HepG2 (cell line): ENCODE measurements around the gene GPC3. TPM values are rescaled to one million over a fixed set of nuclear protein-coding genes. Genes with fewer than 3 reads are reported as not detected.

Experiments
- ATAC-seq: fragments of 200-7000 bp; cut with Tn5 transposase; 3 replicates; pipeline ENCODE4 v1.9.1; 2020; ENCODE audit warnings: mild to moderate bottlenecking, moderate library complexity
- BruUV-seq: library from RNA; stranded (reverse); fragments of 400-500 nt; replicated peaks from 2 replicates; lab custom pipeline; 2021; lab: Mats Ljungman, UMichigan
- CTCF ChIA-PET: fragments of 300-600 bp; formaldehyde crosslinking; extraction: SDS; loops from one replicate; lab custom pipeline; 2021; ENCODE audit warnings: low total read pairs, inconsistent platforms, low intra/inter-chr PET ratio; lab: Yijun Ruan, JAX
- POLR2A ChIA-PET: fragments of 350-600 bp; sonication (Branson Sonifier 250); formaldehyde crosslinking; loops from one replicate; lab custom pipeline; 2020; ENCODE audit warnings: antibody characterized with exemption, inconsistent platforms; lab: Yijun Ruan, JAX
- DNase-seq: peaks from one replicate; pipeline ENCODE4 v3.0.0-alpha.2; 2015; ENCODE audit warnings: low spot score
- FAIRE-seq: peaks from 3 replicates; lab custom pipeline; 2011; peaks lifted over from hg19 to GRCh38; lab: Jason Lieb, UNC
- H2AFZ ChIP-seq: one replicate; pipeline ENCODE4 v1.6.1; 2011; ENCODE audit warnings: low read length, inconsistent platforms
- H3K27ac ChIP-seq: fragments of 300-600 bp; 3 replicates; pipeline ENCODE4 v1.8.0; 2011; ENCODE audit warnings: mixed run types, mild to moderate bottlenecking, mixed read lengths, low read length, inconsistent platforms; ENCODE audit not compliant: insufficient read depth; ENCODE audit errors: extremely low read length
- H3K27me3 ChIP-seq, 2 experiments: fragments of 200-600 bp in 1 of 2; 2 replicates in 1 of 2; 3 replicates in 1 of 2; pipeline versions ENCODE4 v1.6.0 to v1.8.0; 2011; ENCODE audit warnings: low read length in 2 of 2, mild to moderate bottlenecking in 2 of 2, moderate library complexity in 2 of 2, inconsistent platforms in 1 of 2; ENCODE audit not compliant: insufficient read depth in 2 of 2, control insufficient read depth in 1 of 2
- H3K36me3 ChIP-seq, 2 experiments: fragments of 200-600 bp in 1 of 2; replicated peaks in 1 of 2; 2 replicates in 1 of 2; 3 replicates in 1 of 2; pipeline versions ENCODE4 v1.5.1 to v1.8.0; 2011; ENCODE audit warnings: low read length in 2 of 2, inconsistent platforms in 1 of 2; ENCODE audit not compliant: insufficient read depth in 2 of 2, control insufficient read depth in 1 of 2
- H3K4me1 ChIP-seq: 2 replicates; pipeline ENCODE4 v1.5.1; 2012; ENCODE audit warnings: low read length, inconsistent platforms; ENCODE audit not compliant: insufficient read depth
- H3K4me2 ChIP-seq: 2 replicates; pipeline ENCODE4 v1.6.0; 2011; ENCODE audit warnings: low read depth, low read length, inconsistent platforms
- H3K4me3 ChIP-seq, 3 experiments: fragments of 200-600 bp in 1 of 3; sonication (generic), shearing (Covaris generic) in 1 of 3; replicated peaks in 1 of 3; 2 replicates each; pipeline ENCODE4 v1.5.1; 2011 to 2016; ENCODE audit warnings: low read length in 3 of 3, inconsistent platforms in 2 of 3, low read depth in 2 of 3, mild to moderate bottlenecking in 2 of 3, control low read depth in 1 of 3, mixed read lengths in 1 of 3; ENCODE audit not compliant: insufficient read depth in 1 of 3
- H3K79me2 ChIP-seq: one replicate; pipeline ENCODE4 v1.6.1; 2011; ENCODE audit warnings: low read length, inconsistent platforms; ENCODE audit not compliant: insufficient read depth
- H3K9ac ChIP-seq: 2 replicates; pipeline ENCODE4 v1.6.0; 2011; ENCODE audit warnings: mild to moderate bottlenecking, low read depth, low read length, inconsistent platforms; ENCODE audit not compliant: insufficient read depth
- H3K9me3 ChIP-seq: 2 replicates; pipeline ENCODE4 v1.5.1; 2012; ENCODE audit warnings: mild to moderate bottlenecking, low read length
- H4K20me1 ChIP-seq: 2 replicates; pipeline ENCODE4 v1.6.0; 2011; ENCODE audit warnings: inconsistent platforms, mild to moderate bottlenecking, low read length, moderate library complexity; ENCODE audit not compliant: insufficient read depth
- ELF1 ChIP-seq: sonication (generic); formaldehyde crosslinking; IDR thresholded peaks from 2 replicates; pipeline ENCODE4 v1.4.0; 2020; ENCODE audit warnings: missing genetic modification reagents
- FOXJ3 ChIP-seq: sonication (generic); formaldehyde crosslinking; IDR thresholded peaks from 2 replicates; pipeline ENCODE4 v1.4.0; 2020; ENCODE audit warnings: missing genetic modification reagents, mild to moderate bottlenecking, borderline replicate concordance
- NR1H2 ChIP-seq: sonication (generic); formaldehyde crosslinking; IDR thresholded peaks from 2 replicates; pipeline ENCODE4 v1.8.1; 2022; ENCODE audit warnings: low read depth, missing genetic modification reagents, borderline replicate concordance
- PAF1 ChIP-seq: IDR thresholded peaks from 2 replicates; pipeline ENCODE4 v1.6.1; 2016; ENCODE audit warnings: missing genetic modification reagents, missing compliant biosample characterization
- POLR2A ChIP-seq, 2 experiments: IDR thresholded peaks; 2 replicates each; pipeline ENCODE4 v1.6.1; 2011; ENCODE audit warnings: low read depth in 2 of 2, low read length in 2 of 2, mild to moderate bottlenecking in 1 of 2, moderate library complexity in 1 of 2; ENCODE audit not compliant: insufficient read depth in 1 of 2
- POLR2G ChIP-seq: fragments of 200-400 bp; formaldehyde crosslinking; IDR thresholded peaks from 2 replicates; pipeline ENCODE4 v1.6.1; 2018; ENCODE audit warnings: mild to moderate bottlenecking, low read depth, low read length, moderate library complexity
- WIZ ChIP-seq: sonication (generic); formaldehyde crosslinking; IDR thresholded peaks from 2 replicates; pipeline ENCODE4 v1.5.1; 2020; ENCODE audit warnings: mild to moderate bottlenecking, missing genetic modification reagents
- ZNF124 ChIP-seq: sonication (generic); formaldehyde crosslinking; IDR thresholded peaks from 2 replicates; pipeline ENCODE4 v1.4.0; 2020; ENCODE audit warnings: missing genetic modification reagents
- ZNF609 ChIP-seq: sonication (generic); formaldehyde crosslinking; IDR thresholded peaks from 2 replicates; pipeline ENCODE4 v1.4.0; 2020; ENCODE audit warnings: mild to moderate bottlenecking, missing genetic modification reagents, borderline replicate concordance
- WGBS: methylation state at CpG from one replicate; pipeline ENCODE4 v1.1.6; 2017; ENCODE audit warnings: low lambda C conversion rate; 5-methylcytosine and 5-hydroxymethylcytosine counted together
- in situ Hi-C: cut with HindIII; loops from 2 replicates; pipeline ENCODE4 v1.10.0; 2017; ENCODE audit warnings: low pct_unique_long_range_greater_than_20kb; ENCODE audit not compliant: extremely low pct_ligation_motif_present
- intact Hi-C: fragments of 100-400 bp; cut with micrococcal nuclease; formaldehyde crosslinking; loops from one replicate; pipeline ENCODE4 v1.10.0; 2022; ENCODE audit not compliant: unreplicated experiment
- polyA plus RNA-seq, 8 experiments: library from polyadenylated mRNA; depleted of rRNA in 3 of 8; stranded (reverse) in 7 of 8; unstranded in 1 of 8; fragments of >200 nt; fragmentation: Illumina TruSeq in 4 of 8; extraction: Trizol in 4 of 8; gene quantifications; 2 replicates each; pipeline versions ENCODE4 v1.2.1 to v1.2.3, GENCODE V29; 2011 to 2016; ENCODE audit warnings: low read depth in 4 of 8, missing spikeins in 1 of 8, mixed read lengths in 1 of 8; ENCODE audit not compliant: insufficient read depth in 1 of 8
- total RNA-seq, 5 experiments: library from RNA; depleted of rRNA; stranded (reverse); fragments of >200 nt; fragmentation: Illumina TruSeq; extraction: Trizol; gene quantifications; 2 replicates each; pipeline ENCODE4 v1.2.3, GENCODE V29; 2016; ENCODE audit warnings: low read depth in 1 of 5
- TF ChIP-seq, protein P1 (sequence below): sonication (generic); formaldehyde crosslinking; IDR thresholded peaks from 2 replicates; pipeline ENCODE4 v1.4.0; 2020; ENCODE audit warnings: mild to moderate bottlenecking, missing genetic modification reagents

The GPC3 gene
- total and polyA plus RNA-seq, 2 of the 13 experiments (the other 11 are each of a cell fraction or from before 2014, with no cell fraction given): 1,799 to 3,263 TPM

- no peak for TF ChIP-seq ZNF609 (CRISPR knock-in tag)
- TF ChIP-seq POLR2A (IDR thresholded peaks at IDR 0.05; ENCODE audit: insufficient read depth in 1 of 2, low read depth in 2 of 2, low read length in 2 of 2): peak in 1 of 2 experiments; percentile 36; a peak in 1 of 4 replicates
- no peak for TF ChIP-seq ZNF124 (CRISPR knock-in tag)
- TF ChIP-seq NR1H2 (CRISPR knock-in tag): no peak
- TF ChIP-seq POLR2G: 0 out of 2 replicates have a peak, but pooled peaks have one; percentile 35
These were observed 452.1 kb downstream of the GPC3 start (continued) for GRCh38 chrX:133533249-133533648.

- no peak for FAIRE-seq
- ChIA-PET POLR2A (no interaction called here), CTCF (no interaction called here)
- TF ChIP-seq, protein P1, sequence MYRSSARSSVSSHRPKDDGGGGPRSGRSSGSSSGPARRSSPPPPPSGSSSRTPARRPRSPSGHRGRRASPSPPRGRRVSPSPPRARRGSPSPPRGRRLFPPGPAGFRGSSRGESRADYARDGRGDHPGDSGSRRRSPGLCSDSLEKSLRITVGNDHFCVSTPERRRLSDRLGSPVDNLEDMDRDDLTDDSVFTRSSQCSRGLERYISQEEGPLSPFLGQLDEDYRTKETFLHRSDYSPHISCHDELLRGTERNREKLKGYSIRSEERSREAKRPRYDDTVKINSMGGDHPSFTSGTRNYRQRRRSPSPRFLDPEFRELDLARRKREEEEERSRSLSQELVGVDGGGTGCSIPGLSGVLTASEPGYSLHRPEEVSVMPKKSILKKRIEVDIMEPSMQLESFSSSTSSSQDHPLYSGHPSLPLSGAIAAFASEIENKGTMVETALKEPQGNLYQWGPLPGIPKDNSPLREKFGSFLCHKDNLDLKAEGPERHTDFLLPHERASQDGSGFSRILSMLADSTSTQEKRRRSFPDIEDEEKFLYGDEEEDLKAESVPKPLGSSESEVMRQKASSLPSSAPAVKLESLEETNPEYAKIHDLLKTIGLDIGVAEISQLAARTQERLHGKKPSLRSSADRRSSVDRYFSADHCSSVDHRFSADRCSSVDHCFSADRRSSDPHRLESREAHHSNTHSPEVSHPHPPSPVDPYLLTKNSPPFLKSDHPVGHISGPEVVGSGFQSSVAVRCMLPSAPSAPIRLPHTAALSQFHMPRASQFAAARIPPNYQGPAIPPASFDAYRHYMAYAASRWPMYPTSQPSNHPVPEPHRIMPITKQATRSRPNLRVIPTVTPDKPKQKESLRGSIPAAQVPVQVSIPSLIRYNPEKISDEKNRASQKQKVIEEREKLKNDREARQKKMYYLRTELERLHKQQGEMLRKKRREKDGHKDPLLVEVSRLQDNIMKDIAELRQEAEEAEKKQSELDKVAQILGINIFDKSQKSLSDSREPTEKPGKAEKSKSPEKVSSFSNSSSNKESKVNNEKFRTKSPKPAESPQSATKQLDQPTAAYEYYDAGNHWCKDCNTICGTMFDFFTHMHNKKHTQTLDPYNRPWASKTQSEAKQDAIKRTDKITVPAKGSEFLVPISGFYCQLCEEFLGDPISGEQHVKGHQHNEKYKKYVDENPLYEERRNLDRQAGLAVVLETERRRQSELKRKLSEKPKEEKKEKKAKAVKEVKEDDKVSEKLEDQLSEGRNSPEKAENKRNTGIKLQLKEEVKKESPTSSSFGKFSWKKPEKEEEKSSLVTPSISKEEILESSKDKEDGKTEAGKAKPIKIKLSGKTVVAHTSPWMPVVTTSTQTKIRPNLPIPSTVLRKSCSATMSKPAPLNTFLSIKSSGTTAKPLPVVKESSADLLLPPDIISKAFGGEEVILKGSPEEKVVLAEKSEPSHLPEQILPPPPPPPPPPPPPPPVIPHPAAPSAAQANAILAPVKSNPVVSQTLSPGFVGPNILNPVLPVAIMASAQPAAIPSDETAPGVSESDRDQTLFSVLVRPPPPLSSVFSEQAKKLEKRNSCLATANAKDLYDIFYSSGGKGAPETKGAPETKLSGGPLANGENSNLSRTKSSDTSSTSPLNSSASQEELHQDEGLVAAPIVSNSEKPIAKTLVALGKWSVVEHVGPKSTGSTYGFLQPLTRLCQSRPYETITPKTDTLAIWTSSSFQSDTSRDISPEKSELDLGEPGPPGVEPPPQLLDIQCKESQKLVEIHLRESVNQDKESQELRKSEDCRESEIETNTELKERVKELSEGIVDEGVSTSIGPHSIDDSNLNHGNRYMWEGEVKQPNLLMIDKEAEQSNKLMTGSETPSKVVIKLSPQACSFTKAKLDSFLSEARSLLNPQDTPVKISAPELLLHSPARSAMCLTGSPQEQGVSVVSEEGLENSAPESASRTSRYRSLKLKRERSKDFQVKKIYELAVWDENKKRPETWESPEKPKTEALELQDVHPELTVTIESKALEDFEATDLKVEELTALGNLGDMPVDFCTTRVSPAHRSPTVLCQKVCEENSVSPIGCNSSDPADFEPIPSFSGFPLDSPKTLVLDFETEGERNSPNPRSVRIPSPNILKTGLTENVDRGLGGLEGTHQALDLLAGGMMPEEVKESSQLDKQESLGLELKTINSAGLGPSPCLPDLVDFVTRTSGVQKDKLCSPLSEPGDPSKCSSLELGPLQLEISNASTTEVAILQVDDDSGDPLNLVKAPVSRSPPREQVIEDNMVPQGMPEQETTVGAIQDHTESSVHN (CRISPR knock-in tag): no peak
- TF ChIP-seq FOXJ3 (CRISPR knock-in tag) (no peak), PAF1 (CRISPR knock-in tag) (peak; percentile 69; the same call in 1 of the 2 replicates), WIZ (no peak), POLR2A (IDR thresholded peaks at IDR 0.05; ENCODE audit: insufficient read depth in 1 of 2, low read depth in 2 of 2, low read length in 2 of 2) (peak in 1 of 2 experiments; percentile 52; a peak in 1 of 4 replicates), POLR2G (peak; percentile 54; the same call in 1 of the 2 replicates), ELF1 (CRISPR knock-in tag) (no peak)
These were observed 454.4 kb downstream of the GPC3 start for GRCh38 chrX:133530960-133531359.

More at GRCh38 chrX:133530960-133531359, 454.4 kb downstream of the GPC3 start:
- H3K27ac ChIP-seq: no peak overlapping the region
- in situ Hi-C loops (no loop called here), intact Hi-C loops (no loop called here)
- DNase-seq (no peak), ATAC-seq (peak; percentile 24)
- H3K9me3 ChIP-seq: no peaks in the 10 kb centered on the region
- H3K36me3 ChIP-seq: peaks cover 6 to 19% of the 10 kb centered on the region in 2 experiments; a peak in 3 of 5 replicates
- WGBS: 89% methylated on average over 3 of the region's 6 CpGs
- H4K20me1 ChIP-seq: peaks cover 4% of the 10 kb centered on the region; the same call in 1 of the 2 replicates
- no peaks in the 10 kb centered on the region for H3K79me2 ChIP-seq
- H3K4me2 ChIP-seq: no peak overlapping the region
- H2AFZ ChIP-seq: no peak overlapping the region
- H3K4me1 ChIP-seq: no peaks in the 10 kb centered on the region
- H3K9ac ChIP-seq: no peak overlapping the region
- BruUV-seq: no TSS peak
- no peaks in the 10 kb centered on the region for H3K27me3 ChIP-seq
- H3K4me3 ChIP-seq: no peak overlapping the region
